SU-DHL-6 (cell line): ENCODE measurements around the gene FBXO44.

Experiments used
- H2AFZ ChIP-seq: fragments of 200-600 bp; sonication (generic); 2 replicates; pipeline ENCODE4 v1.6.1; 2014; ENCODE audit warnings: low read depth, mild to moderate bottlenecking, moderate library complexity, mixed read lengths, antibody characterized with exemption, low read length; ENCODE audit not compliant: severe bottlenecking
- H3F3A ChIP-seq: fragments of 200-600 bp; shearing (Covaris generic); 2 replicates; pipeline ENCODE4 v1.6.0; 2016; ENCODE audit warnings: antibody characterized with exemption, mild to moderate bottlenecking; ENCODE audit not compliant: insufficient read depth
- H3K27ac ChIP-seq: fragments of 200-600 bp; sonication (generic); 2 replicates; pipeline ENCODE4 v1.5.1; 2016; ENCODE audit warnings: low read depth, mild to moderate bottlenecking, low read length, moderate library complexity, mixed read lengths
- H3K27me3 ChIP-seq: fragments of 200-600 bp; sonication (generic), shearing (Covaris generic); 2 replicates; pipeline ENCODE4 v1.6.0; 2014; ENCODE audit warnings: mild to moderate bottlenecking, low read length
- H3K36me3 ChIP-seq: fragments of 200-600 bp; sonication (generic); 2 replicates; pipeline ENCODE4 v1.6.1; 2014; ENCODE audit warnings: mild to moderate bottlenecking, low read length, mixed read lengths
- H3K4me2 ChIP-seq: fragments of 300-600, 200-600 bp; shearing (Covaris generic), sonication (generic); 2 replicates; pipeline ENCODE4 v1.6.0; 2014; ENCODE audit warnings: low read length, low read depth, mild to moderate bottlenecking; ENCODE audit not compliant: poor library complexity, severe bottlenecking
- H3K4me3 ChIP-seq: fragments of 200-600 bp; sonication (generic); 2 replicates; pipeline ENCODE4 v1.5.1; 2014; ENCODE audit warnings: antibody characterized with exemption, low read length, mild to moderate bottlenecking, mixed read lengths; ENCODE audit not compliant: insufficient read depth, poor library complexity, severe bottlenecking
- H3K79me2 ChIP-seq: fragments of 200-600 bp; sonication (generic); 2 replicates; pipeline ENCODE4 v1.6.1; 2014; ENCODE audit warnings: mild to moderate bottlenecking, low read length, moderate library complexity; ENCODE audit not compliant: insufficient read depth
- H3K9ac ChIP-seq: fragments of 200-600 bp; sonication (generic); 2 replicates; pipeline ENCODE4 v1.7.0; 2014; ENCODE audit warnings: mild to moderate bottlenecking, low read length
- H3K9me2 ChIP-seq: fragments of 200-600 bp; sonication (generic); replicated peaks from 2 replicates; pipeline ENCODE4 v1.6.1; 2014; ENCODE audit warnings: low read length; ENCODE audit not compliant: insufficient read depth
- H3K9me3 ChIP-seq: fragments of 200-600 bp; sonication (generic); 2 replicates; pipeline ENCODE4 v1.6.1; 2014; ENCODE audit warnings: low read length, mixed read lengths; ENCODE audit not compliant: insufficient read depth
- H4K20me1 ChIP-seq: fragments of 200-600 bp; sonication (generic); 2 replicates; pipeline ENCODE4 v1.6.1; 2014; ENCODE audit warnings: low read depth, mild to moderate bottlenecking, antibody characterized with exemption, low read length, moderate library complexity, mixed read lengths
- EZH2phosphoT487 ChIP-seq: fragments of 200-600 bp; sonication (generic), shearing (Covaris generic); conservative IDR thresholded peaks from 2 replicates; pipeline ENCODE4 v1.6.1; 2018; ENCODE audit warnings: mild to moderate bottlenecking, antibody characterized with exemption, low read length, moderate library complexity, mixed read lengths
- TF ChIP-seq, protein P1 (sequence below): fragments of 200-600 bp; sonication (generic); IDR thresholded peaks from one replicate; pipeline ENCODE4 v1.5.1; 2017; ENCODE audit warnings: antibody characterized with exemption, mild to moderate bottlenecking, low read length, moderate library complexity; ENCODE audit not compliant: insufficient read depth, poor library complexity, severe bottlenecking

Gene FBXO44

DNA sequence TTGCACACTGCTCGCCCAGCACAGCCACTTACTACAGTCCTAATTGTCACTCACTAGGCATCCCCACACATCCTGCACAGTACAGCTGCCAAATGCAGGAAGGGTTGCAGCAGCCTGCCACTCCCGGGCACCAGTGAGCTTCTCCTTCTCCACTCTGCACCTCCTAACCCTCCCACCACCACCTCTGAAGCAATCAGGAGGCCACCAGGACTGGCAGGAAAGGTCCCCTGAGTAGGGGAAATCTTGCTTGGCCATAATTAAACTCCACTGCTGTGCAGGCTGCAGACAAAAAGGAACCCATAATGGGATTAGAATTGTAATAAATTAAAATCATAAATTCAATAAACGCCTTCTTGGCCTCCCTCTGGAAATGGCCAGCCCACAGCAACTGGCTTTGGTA is 32.3 kb upstream of the FBXO44 start:
- no peaks in the 10 kb centered on the region for H3K36me3 ChIP-seq
- no peak overlapping the region for H3K27ac ChIP-seq
- no peaks in the 10 kb centered on the region for H3K27me3 ChIP-seq
- H2AFZ ChIP-seq, result no peak overlapping the region
- no peaks in the 10 kb centered on the region for H4K20me1 ChIP-seq
- no peak for TF ChIP-seq EZH2phosphoT487
- TF ChIP-seq, protein P1, sequence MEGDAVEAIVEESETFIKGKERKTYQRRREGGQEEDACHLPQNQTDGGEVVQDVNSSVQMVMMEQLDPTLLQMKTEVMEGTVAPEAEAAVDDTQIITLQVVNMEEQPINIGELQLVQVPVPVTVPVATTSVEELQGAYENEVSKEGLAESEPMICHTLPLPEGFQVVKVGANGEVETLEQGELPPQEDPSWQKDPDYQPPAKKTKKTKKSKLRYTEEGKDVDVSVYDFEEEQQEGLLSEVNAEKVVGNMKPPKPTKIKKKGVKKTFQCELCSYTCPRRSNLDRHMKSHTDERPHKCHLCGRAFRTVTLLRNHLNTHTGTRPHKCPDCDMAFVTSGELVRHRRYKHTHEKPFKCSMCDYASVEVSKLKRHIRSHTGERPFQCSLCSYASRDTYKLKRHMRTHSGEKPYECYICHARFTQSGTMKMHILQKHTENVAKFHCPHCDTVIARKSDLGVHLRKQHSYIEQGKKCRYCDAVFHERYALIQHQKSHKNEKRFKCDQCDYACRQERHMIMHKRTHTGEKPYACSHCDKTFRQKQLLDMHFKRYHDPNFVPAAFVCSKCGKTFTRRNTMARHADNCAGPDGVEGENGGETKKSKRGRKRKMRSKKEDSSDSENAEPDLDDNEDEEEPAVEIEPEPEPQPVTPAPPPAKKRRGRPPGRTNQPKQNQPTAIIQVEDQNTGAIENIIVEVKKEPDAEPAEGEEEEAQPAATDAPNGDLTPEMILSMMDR, result no peak
- no peaks in the 10 kb centered on the region for H3K9me3 ChIP-seq
- no peak overlapping the region for H3K4me2 ChIP-seq
- H3K4me3 ChIP-seq, result no peak overlapping the region
- H3K9ac ChIP-seq, result no peak overlapping the region
- no peaks in the 10 kb centered on the region for H3K9me2 ChIP-seq
- no peaks in the 10 kb centered on the region for H3K79me2 ChIP-seq
- no peaks in the 10 kb centered on the region for H3F3A ChIP-seq

GRCh38 chr1:11623702-11624101 is 31.0 kb upstream of the FBXO44 start:
- H3K4me2 ChIP-seq, result no peak overlapping the region
- no peak overlapping the region for H2AFZ ChIP-seq
- no peak for TF ChIP-seq EZH2phosphoT487
- TF ChIP-seq, protein P1, result no peak
- H4K20me1 ChIP-seq, result no peaks in the 10 kb centered on the region
- H3K27ac ChIP-seq, result no peak overlapping the region
- no peaks in the 10 kb centered on the region for H3K79me2 ChIP-seq
- H3K27me3 ChIP-seq, result no peaks in the 10 kb centered on the region
- no peak overlapping the region for H3K4me3 ChIP-seq
- no peaks in the 10 kb centered on the region for H3K36me3 ChIP-seq
- no peak overlapping the region for H3K9ac ChIP-seq
- no peaks in the 10 kb centered on the region for H3F3A ChIP-seq
- H3K9me3 ChIP-seq, result no peaks in the 10 kb centered on the region
- no peaks in the 10 kb centered on the region for H3K9me2 ChIP-seq

GRCh38 chr1:11626551-11626950 is 28.1 kb upstream of the FBXO44 start:
- no peak overlapping the region for H3K4me2 ChIP-seq
- H3F3A ChIP-seq, result no peaks in the 10 kb centered on the region
- no peak overlapping the region for H2AFZ ChIP-seq
- no peak overlapping the region for H3K4me3 ChIP-seq
- no peak overlapping the region for H3K9ac ChIP-seq
- H3K9me2 ChIP-seq, result no peaks in the 10 kb centered on the region
- H3K27me3 ChIP-seq, result no peaks in the 10 kb centered on the region
- H3K79me2 ChIP-seq, result no peaks in the 10 kb centered on the region
- H3K36me3 ChIP-seq, result no peaks in the 10 kb centered on the region
- H4K20me1 ChIP-seq, result no peaks in the 10 kb centered on the region
- TF ChIP-seq EZH2phosphoT487, result no peak
- TF ChIP-seq, protein P1, result no peak
- H3K27ac ChIP-seq, result no peak overlapping the region
- no peaks in the 10 kb centered on the region for H3K9me3 ChIP-seq
